HCT116 (cell line): Measurements from ENCODE around the gene GLRX. TPM values are rescaled to one million over a fixed set of nuclear protein-coding genes. Genes with fewer than 3 reads are reported as not detected.

Experiments
- ATAC-seq: fragments of 200-7000 bp; cut with Tn5 transposase; 2 replicates; pipeline ENCODE4 v1.9.1; 2020; ENCODE audit warnings: mild to moderate bottlenecking, moderate library complexity
- BruUV-seq: library from RNA; stranded (reverse); fragments of 400-500 nt; replicated peaks from 2 replicates; lab custom pipeline; 2021; lab: Mats Ljungman, UMichigan
- CTCF ChIA-PET: fragments of 300-600 bp; sonication (Branson Sonifier 250); formaldehyde crosslinking; loops from one replicate; lab custom pipeline; 2021; ENCODE audit warnings: antibody characterized with exemption; lab: Charles Lee
- POLR2A ChIA-PET: fragments of 300-600, 350-600 bp; sonication (Branson Sonifier 250); formaldehyde crosslinking; loops from one replicate; lab custom pipeline; 2021; ENCODE audit warnings: antibody characterized with exemption; lab: Charles Lee
- RAD21 ChIA-PET, 2 experiments: fragments of 300-600 bp; sonication (Branson Sonifier 250); formaldehyde crosslinking; loops; one replicate each; lab custom pipeline; 2023; ENCODE audit warnings: low total read pairs in 2 of 2; ENCODE audit not compliant: uncharacterized antibody in 2 of 2, unreplicated experiment in 2 of 2, low non-redundant PET in 1 of 2; lab: Charles Lee
- DNase-seq: peaks from one replicate; pipeline ENCODE4 v3.0.0-alpha.2; 2010; ENCODE audit warnings: low read depth, low spot score
- H2AFZ ChIP-seq: fragments of 200-600 bp; shearing (Covaris generic), sonication (generic); 2 replicates; pipeline ENCODE4 v1.6.1; 2017; ENCODE audit warnings: low read depth, mixed run types, mixed read lengths, antibody characterized with exemption, low read length; ENCODE audit not compliant: poor library complexity, severe bottlenecking
- H3K27ac ChIP-seq: 2 replicates; pipeline ENCODE4 v1.5.1; 2012; ENCODE audit warnings: low read depth, low read length
- H3K27me3 ChIP-seq: fragments of 200-600 bp; sonication (generic); 2 replicates; pipeline ENCODE4 v1.6.1; 2016; ENCODE audit warnings: mixed run types, low read length, mixed read lengths; ENCODE audit not compliant: insufficient read depth
- H3K36me3 ChIP-seq, 2 experiments: fragments of 200-500 bp in 1 of 2; fragments of 200-600 bp in 1 of 2; sonication (Bioruptor generic) in 1 of 2; sonication (generic) in 1 of 2; 2 replicates each; pipeline versions ENCODE4 v1.5.1 to v1.6.1; 2014 to 2016; ENCODE audit warnings: low read length in 2 of 2, inconsistent platforms in 1 of 2, mixed read lengths in 1 of 2, mixed run types in 1 of 2; ENCODE audit not compliant: insufficient read depth in 2 of 2, control insufficient read depth in 1 of 2
- H3K4me1 ChIP-seq, 2 experiments: fragments of 200-600 bp in 1 of 2; sonication (generic) in 1 of 2; 2 replicates each; pipeline versions ENCODE4 v1.5.1 to v1.6.1; 2012 to 2017; ENCODE audit warnings: low read length in 2 of 2, inconsistent platforms in 1 of 2, mild to moderate bottlenecking in 1 of 2, mixed read lengths in 1 of 2, mixed run types in 1 of 2, moderate library complexity in 1 of 2; ENCODE audit not compliant: insufficient read depth in 2 of 2, control insufficient read depth in 1 of 2
- H3K4me2 ChIP-seq: fragments of 200-600 bp; sonication (generic); 2 replicates; pipeline ENCODE4 v1.6.1; 2017; ENCODE audit warnings: mixed run types, low read length, mixed read lengths
- H3K4me3 ChIP-seq, 2 experiments: fragments of 200-600 bp in 1 of 2; sonication (generic) in 1 of 2; replicated peaks in 1 of 2; 2 replicates each; pipeline ENCODE4 v1.5.1; 2011 to 2016; ENCODE audit warnings: low read length in 2 of 2, control low read depth in 1 of 2, low read depth in 1 of 2, mild to moderate bottlenecking in 1 of 2, mixed read lengths in 1 of 2, mixed run types in 1 of 2
- H3K79me2 ChIP-seq: fragments of 200-600 bp; sonication (generic); 2 replicates; pipeline ENCODE4 v1.6.1; 2017; ENCODE audit warnings: mild to moderate bottlenecking, mixed run types, low read length, moderate library complexity, mixed read lengths; ENCODE audit not compliant: insufficient read depth
- H3K9ac ChIP-seq: fragments of 200-600 bp; sonication (generic); 2 replicates; pipeline ENCODE4 v1.6.1; 2016; ENCODE audit warnings: low read length, mixed read lengths
- H3K9me2 ChIP-seq: fragments of 200-600 bp; sonication (generic), shearing (Covaris generic); 2 replicates; pipeline ENCODE4 v1.6.1; 2017; ENCODE audit warnings: mixed run types, mild to moderate bottlenecking, moderate library complexity; ENCODE audit not compliant: insufficient read depth
- H3K9me3 ChIP-seq, 2 experiments: fragments of 200-500 bp in 1 of 2; fragments of 200-600 bp in 1 of 2; sonication (Bioruptor generic) in 1 of 2; sonication (generic) in 1 of 2; 2 replicates each; pipeline ENCODE4 v1.6.1; 2014 to 2017; ENCODE audit warnings: low read length in 2 of 2, mixed read lengths in 2 of 2, inconsistent platforms in 1 of 2, low read depth in 1 of 2, mild to moderate bottlenecking in 1 of 2, mixed run types in 1 of 2, moderate library complexity in 1 of 2; ENCODE audit not compliant: control insufficient read depth in 1 of 2, insufficient read depth in 1 of 2
- H4K20me1 ChIP-seq: fragments of 200-600 bp; sonication (generic), shearing (Covaris generic); 2 replicates; pipeline ENCODE4 v1.6.1; 2017; ENCODE audit warnings: mixed run types, mild to moderate bottlenecking, moderate library complexity; ENCODE audit not compliant: insufficient read depth
- CEBPB ChIP-seq: IDR thresholded peaks from 2 replicates; pipeline ENCODE4 v1.6.1; 2012; ENCODE audit warnings: low read depth
- EZH2phosphoT487 ChIP-seq: fragments of 200-600 bp; IDR thresholded peaks from 2 replicates; pipeline ENCODE4 v1.6.1; 2018; ENCODE audit warnings: antibody characterized with exemption, borderline replicate concordance
- FOSL1 ChIP-seq: IDR thresholded peaks from 2 replicates; pipeline ENCODE4 v1.6.1; 2012; ENCODE audit warnings: low read depth
- POLR2A ChIP-seq: IDR thresholded peaks from 2 replicates; pipeline ENCODE4 v1.7.0; 2011; ENCODE audit warnings: borderline replicate concordance; ENCODE audit not compliant: insufficient read depth, insufficient read length; ENCODE audit errors: extremely low read depth
- POLR2AphosphoS5 ChIP-seq: IDR thresholded peaks from 2 replicates; pipeline ENCODE4 v1.6.1; 2011; ENCODE audit warnings: mild to moderate bottlenecking, low read depth, low read length, moderate library complexity
- SIN3A ChIP-seq: IDR thresholded peaks from 2 replicates; pipeline ENCODE4 v1.6.1; 2012; ENCODE audit warnings: low read depth
- SP1 ChIP-seq: IDR thresholded peaks from 2 replicates; pipeline ENCODE4 v1.6.1; 2012; ENCODE audit warnings: low read depth
- TCF7L2 ChIP-seq: IDR thresholded peaks from 2 replicates; pipeline ENCODE4 v1.7.0; 2011; ENCODE audit warnings: borderline replicate concordance, inconsistent platforms; ENCODE audit not compliant: insufficient read depth, insufficient read length; ENCODE audit errors: extremely low read depth
- intact Hi-C: fragments of 100-400 bp; cut with micrococcal nuclease; formaldehyde crosslinking; loops from 2 replicates; pipeline ENCODE4 v1.10.0; 2022
- total RNA-seq: library from RNA; stranded (reverse); gene quantifications from one replicate; pipeline ENCODE4 v1.2.1, GENCODE V29; 2021; ENCODE audit not compliant: unreplicated experiment
- TF ChIP-seq, protein P1 (sequence below): IDR thresholded peaks from 2 replicates; pipeline ENCODE4 v1.6.1; 2011; ENCODE audit warnings: mild to moderate bottlenecking, low read length, moderate library complexity; ENCODE audit not compliant: insufficient replicate concordance; ENCODE audit errors: extremely low read depth
- TF ChIP-seq, protein P2 (sequence below), 3 experiments: fragments of 200-600 bp in 1 of 3; sonication (generic) in 1 of 3; IDR thresholded peaks in 2 of 3; conservative IDR thresholded peaks in 1 of 3; 2 replicates each; pipeline ENCODE4 v1.5.1; 2012 to 2017; ENCODE audit warnings: low read depth in 2 of 3, low read length in 2 of 3, antibody characterized with exemption in 1 of 3, borderline replicate concordance in 1 of 3, control low read depth in 1 of 3, mild to moderate bottlenecking in 1 of 3, mixed read lengths in 1 of 3, mixed run types in 1 of 3, moderate library complexity in 1 of 3; ENCODE audit not compliant: insufficient read depth in 1 of 3
- TF ChIP-seq, protein P3 (sequence below): IDR thresholded peaks from 2 replicates; pipeline ENCODE4 v1.6.1; 2012; ENCODE audit warnings: low read depth

The GLRX gene
- total RNA-seq, 1 experiment from 2014 or later, result 29.3 TPM

DNA sequence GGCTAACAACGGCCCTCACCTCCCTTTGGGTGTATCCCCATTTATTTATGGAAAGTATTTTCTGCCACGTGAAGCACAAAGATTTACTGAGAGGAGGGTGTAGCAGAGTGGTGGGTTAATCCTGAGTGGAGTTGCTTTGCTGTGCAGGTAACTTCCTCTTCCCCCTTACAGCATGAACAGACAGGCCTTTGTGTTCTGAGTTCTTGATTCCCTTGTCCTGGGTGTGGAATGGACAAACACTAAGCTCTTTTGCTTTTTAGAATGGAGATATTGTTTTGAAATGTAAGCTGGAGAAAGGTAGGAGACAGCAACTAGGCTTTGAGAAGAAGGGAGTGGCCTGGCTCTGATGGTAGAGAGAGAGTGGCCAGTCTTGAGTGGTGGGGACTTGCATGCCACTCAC lies 17.1 kb upstream of the GLRX start:
- ChIA-PET CTCF (no interaction called here), POLR2A (interaction anchor here (1.0 kb wide), 1 partner anchor 193 kb away, joined by 3 read pairs; the partner anchor contains the start of gene RFESD), RAD21 (no interaction called here)
- ATAC-seq (no peak), DNase-seq (no peak)
- no peaks in the 10 kb centered on the region for H3K27me3 ChIP-seq
- H3K9ac ChIP-seq, result no peak overlapping the region
- 0 out of 4 replicates have a peak, but pooled peaks cover 0 to 5% of the 10 kb centered on the region in 2 experiments for H3K4me1 ChIP-seq
- TF ChIP-seq FOSL1 (no peak), CEBPB (no peak), SIN3A (no peak), SP1 (no peak), TCF7L2 (no peak), POLR2A (no peak), EZH2phosphoT487 (no peak), POLR2AphosphoS5 (no peak)
- TF ChIP-seq, protein P1, sequence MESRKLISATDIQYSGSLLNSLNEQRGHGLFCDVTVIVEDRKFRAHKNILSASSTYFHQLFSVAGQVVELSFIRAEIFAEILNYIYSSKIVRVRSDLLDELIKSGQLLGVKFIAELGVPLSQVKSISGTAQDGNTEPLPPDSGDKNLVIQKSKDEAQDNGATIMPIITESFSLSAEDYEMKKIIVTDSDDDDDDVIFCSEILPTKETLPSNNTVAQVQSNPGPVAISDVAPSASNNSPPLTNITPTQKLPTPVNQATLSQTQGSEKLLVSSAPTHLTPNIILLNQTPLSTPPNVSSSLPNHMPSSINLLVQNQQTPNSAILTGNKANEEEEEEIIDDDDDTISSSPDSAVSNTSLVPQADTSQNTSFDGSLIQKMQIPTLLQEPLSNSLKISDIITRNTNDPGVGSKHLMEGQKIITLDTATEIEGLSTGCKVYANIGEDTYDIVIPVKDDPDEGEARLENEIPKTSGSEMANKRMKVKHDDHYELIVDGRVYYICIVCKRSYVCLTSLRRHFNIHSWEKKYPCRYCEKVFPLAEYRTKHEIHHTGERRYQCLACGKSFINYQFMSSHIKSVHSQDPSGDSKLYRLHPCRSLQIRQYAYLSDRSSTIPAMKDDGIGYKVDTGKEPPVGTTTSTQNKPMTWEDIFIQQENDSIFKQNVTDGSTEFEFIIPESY, result no peak
- TF ChIP-seq, protein P2, sequence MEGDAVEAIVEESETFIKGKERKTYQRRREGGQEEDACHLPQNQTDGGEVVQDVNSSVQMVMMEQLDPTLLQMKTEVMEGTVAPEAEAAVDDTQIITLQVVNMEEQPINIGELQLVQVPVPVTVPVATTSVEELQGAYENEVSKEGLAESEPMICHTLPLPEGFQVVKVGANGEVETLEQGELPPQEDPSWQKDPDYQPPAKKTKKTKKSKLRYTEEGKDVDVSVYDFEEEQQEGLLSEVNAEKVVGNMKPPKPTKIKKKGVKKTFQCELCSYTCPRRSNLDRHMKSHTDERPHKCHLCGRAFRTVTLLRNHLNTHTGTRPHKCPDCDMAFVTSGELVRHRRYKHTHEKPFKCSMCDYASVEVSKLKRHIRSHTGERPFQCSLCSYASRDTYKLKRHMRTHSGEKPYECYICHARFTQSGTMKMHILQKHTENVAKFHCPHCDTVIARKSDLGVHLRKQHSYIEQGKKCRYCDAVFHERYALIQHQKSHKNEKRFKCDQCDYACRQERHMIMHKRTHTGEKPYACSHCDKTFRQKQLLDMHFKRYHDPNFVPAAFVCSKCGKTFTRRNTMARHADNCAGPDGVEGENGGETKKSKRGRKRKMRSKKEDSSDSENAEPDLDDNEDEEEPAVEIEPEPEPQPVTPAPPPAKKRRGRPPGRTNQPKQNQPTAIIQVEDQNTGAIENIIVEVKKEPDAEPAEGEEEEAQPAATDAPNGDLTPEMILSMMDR (IDR thresholded peaks at IDR 0.05 in 2 of 3, conservative IDR thresholded peaks at IDR 0.05 in 1 of 3; ENCODE audit: borderline replicate concordance in 1 of 3, insufficient read depth in 1 of 3, low read depth in 2 of 3, low read length in 2 of 3), result no peak
- TF ChIP-seq, protein P3, sequence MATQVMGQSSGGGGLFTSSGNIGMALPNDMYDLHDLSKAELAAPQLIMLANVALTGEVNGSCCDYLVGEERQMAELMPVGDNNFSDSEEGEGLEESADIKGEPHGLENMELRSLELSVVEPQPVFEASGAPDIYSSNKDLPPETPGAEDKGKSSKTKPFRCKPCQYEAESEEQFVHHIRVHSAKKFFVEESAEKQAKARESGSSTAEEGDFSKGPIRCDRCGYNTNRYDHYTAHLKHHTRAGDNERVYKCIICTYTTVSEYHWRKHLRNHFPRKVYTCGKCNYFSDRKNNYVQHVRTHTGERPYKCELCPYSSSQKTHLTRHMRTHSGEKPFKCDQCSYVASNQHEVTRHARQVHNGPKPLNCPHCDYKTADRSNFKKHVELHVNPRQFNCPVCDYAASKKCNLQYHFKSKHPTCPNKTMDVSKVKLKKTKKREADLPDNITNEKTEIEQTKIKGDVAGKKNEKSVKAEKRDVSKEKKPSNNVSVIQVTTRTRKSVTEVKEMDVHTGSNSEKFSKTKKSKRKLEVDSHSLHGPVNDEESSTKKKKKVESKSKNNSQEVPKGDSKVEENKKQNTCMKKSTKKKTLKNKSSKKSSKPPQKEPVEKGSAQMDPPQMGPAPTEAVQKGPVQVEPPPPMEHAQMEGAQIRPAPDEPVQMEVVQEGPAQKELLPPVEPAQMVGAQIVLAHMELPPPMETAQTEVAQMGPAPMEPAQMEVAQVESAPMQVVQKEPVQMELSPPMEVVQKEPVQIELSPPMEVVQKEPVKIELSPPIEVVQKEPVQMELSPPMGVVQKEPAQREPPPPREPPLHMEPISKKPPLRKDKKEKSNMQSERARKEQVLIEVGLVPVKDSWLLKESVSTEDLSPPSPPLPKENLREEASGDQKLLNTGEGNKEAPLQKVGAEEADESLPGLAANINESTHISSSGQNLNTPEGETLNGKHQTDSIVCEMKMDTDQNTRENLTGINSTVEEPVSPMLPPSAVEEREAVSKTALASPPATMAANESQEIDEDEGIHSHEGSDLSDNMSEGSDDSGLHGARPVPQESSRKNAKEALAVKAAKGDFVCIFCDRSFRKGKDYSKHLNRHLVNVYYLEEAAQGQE, result no peak
- H4K20me1 ChIP-seq, result no peaks in the 10 kb centered on the region
- H3K36me3 ChIP-seq, result no peaks in the 10 kb centered on the region
- H2AFZ ChIP-seq, result no peak overlapping the region
- no peak overlapping the region for H3K27ac ChIP-seq
- H3K4me2 ChIP-seq, result no peak overlapping the region
- no TSS peak for BruUV-seq
- H3K4me3 ChIP-seq, result no peak overlapping the region
- H3K79me2 ChIP-seq, result no peaks in the 10 kb centered on the region
- H3K9me2 ChIP-seq, result no peaks in the 10 kb centered on the region
- H3K9me3 ChIP-seq, result no peaks in the 10 kb centered on the region
- intact Hi-C loops, result loop anchor here (10.0 kb wide), 1 partner anchor 555 kb away; the partner anchor contains the start of gene MCTP1
